Stimulated activated effector memory CD8-positive, alpha-beta T cell treated with anti-CD3 and anti-CD28 coated beads, Interleukin-12 subunit alpha, Interleukin-12 subunit beta, amount 100 ng/mL, for 72 hours (primary cell): Measurements from ENCODE around the gene HSD11B1.

Experiments used
- ATAC-seq: fragments of 150-1000 bp; cut with Tn5 transposase; 2 replicates; pipeline ENCODE4 v1.10.0; 2021
- DNase-seq, 2 donors: peaks; one replicate each; pipeline ENCODE4 v3.0.0; 2021 to 2022; ENCODE audit warnings: low spot score in 2 of 2
- H3K27ac Mint-ChIP-seq: one replicate; pipeline ENCODE4 v1.8.0; 2022; ENCODE audit warnings: mild to moderate bottlenecking, mixed read lengths
- H3K36me3 Mint-ChIP-seq: one replicate; pipeline ENCODE4 v1.8.0; 2022; ENCODE audit warnings: mild to moderate bottlenecking, mixed read lengths
- H3K4me1 Mint-ChIP-seq: one replicate; pipeline ENCODE4 v1.8.0; 2022; ENCODE audit warnings: mixed read lengths
- H3K4me3 Mint-ChIP-seq: one replicate; pipeline ENCODE4 v1.8.0; 2022; ENCODE audit warnings: mild to moderate bottlenecking, mixed read lengths
- H3K9me3 Mint-ChIP-seq: one replicate; pipeline ENCODE4 v1.8.0; 2022; ENCODE audit warnings: mixed read lengths

The HSD11B1 gene

DNA sequence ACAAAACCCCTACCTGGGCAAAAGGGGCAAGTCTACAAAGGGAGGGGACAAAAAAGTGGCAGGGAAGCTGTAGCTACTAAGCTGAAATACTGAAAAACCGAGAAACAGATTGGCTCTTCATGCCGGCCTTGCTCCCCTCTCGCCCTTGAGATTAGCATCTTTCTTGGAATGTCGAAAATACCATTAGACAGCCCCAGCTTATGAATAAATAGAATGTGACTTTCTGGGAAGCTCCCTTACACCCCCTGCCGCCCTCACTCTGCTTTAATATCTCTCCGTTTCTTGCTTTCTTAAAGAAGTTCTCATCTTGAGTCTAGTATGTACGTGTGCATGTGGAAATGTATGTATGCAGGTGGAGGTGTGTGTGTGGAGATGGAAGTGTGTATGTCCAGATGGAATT is 65.3 kb downstream of the HSD11B1 start:
- H3K36me3 Mint-ChIP-seq = no peaks in the 10 kb centered on the region
- no peaks in the 10 kb centered on the region for H3K9me3 Mint-ChIP-seq
- H3K27ac Mint-ChIP-seq = no peak overlapping the region
- no peak overlapping the region for H3K4me3 Mint-ChIP-seq
- no peak for ATAC-seq
- peaks cover 19% of the 10 kb centered on the region for H3K4me1 Mint-ChIP-seq
- no peak for DNase-seq

DNA sequence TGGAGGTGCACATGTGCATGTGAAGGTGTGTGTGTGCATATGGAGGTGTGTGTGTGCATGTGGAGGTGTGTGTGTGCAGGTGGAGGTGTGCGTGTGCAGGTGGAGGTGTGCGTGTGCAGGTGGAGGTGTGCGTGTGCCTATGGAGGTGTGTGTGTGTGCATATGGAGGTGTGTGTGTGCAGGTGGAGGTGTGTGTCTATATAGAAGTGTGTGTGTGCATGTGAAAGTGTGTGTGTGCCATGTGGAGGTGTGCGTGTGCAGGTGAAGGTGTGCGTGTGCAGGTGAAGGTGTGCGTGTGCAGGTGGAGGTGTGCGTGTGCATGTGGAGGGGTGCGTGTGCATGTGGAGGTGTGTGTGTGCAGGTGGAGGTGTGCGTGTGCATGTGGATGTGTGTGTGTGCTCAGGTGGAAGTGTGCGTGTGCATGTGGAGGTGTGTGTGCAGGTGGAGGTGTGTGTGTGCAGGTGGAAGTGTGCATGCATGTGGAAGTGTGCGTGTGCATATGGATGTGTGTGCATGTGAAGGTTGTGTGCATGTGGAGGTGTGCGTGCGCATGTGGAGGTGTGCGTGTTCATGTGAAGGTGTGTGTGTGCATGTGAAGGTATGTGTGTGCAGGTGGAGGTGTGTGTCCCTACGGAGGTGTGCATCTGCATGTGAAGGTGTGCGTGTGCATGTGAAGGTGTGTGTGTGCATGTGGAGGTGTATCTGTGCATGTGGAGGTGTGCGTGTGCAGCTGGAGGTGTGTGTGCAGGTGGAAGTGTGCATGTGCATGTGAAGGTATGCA is 66.2 kb downstream of the HSD11B1 start:
- ATAC-seq (no peak), DNase-seq (no peak)
- H3K27ac Mint-ChIP-seq = no peak overlapping the region
- H3K9me3 Mint-ChIP-seq = no peaks in the 10 kb centered on the region
- H3K4me1 Mint-ChIP-seq = peaks cover 13% of the 10 kb centered on the region
- H3K36me3 Mint-ChIP-seq = no peaks in the 10 kb centered on the region
- no peak overlapping the region for H3K4me3 Mint-ChIP-seq

DNA sequence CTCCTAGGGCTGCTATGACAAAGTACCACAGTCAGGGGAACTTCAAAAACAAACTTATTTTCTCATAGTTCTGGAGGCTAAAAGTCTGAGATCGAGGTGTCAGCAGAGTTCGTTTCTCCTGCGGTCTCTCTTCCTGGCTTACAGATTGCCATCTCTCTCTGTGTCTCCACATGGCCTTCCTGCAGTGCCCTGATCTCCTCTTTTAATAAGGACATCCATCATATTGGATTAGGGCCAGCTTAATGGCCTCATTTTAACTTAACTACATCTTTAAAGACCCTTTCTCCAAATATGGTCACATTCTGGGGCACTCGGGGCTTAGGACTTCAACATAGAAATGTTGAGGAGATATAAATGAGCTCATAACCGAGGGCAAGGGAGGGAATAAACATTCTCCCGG is 67.5 kb downstream of the HSD11B1 start:
- Mint-ChIP-seq H3K27ac (no peak overlapping the region), H3K4me1 (no peaks in the 10 kb centered on the region), H3K36me3 (no peaks in the 10 kb centered on the region), H3K4me3 (no peak overlapping the region), H3K9me3 (no peaks in the 10 kb centered on the region)
- ATAC-seq = no peak
- DNase-seq = no peak

DNA sequence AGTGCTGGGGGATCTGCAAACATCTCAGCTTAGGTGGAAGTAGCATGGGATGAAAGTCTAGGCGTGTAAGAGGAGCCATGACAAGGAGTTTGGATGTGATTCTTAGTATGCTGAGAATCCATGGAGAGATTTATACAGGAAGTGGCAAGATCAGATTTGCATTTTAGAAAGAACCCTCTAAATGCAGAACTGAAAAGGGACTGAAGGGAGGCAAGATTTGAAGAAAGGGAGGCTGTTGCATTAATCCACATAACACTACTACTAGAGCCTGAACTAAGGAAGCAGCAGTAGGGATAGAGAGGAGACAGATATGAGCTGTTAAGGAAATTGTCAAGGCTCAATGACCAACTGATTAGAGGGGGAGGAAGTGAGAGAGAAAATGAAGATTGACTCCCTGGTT is 69.9 kb downstream of the HSD11B1 start:
- Mint-ChIP-seq H3K4me3 (no peak overlapping the region), H3K9me3 (no peaks in the 10 kb centered on the region), H3K4me1 (peaks cover 3% of the 10 kb centered on the region), H3K36me3 (no peaks in the 10 kb centered on the region), H3K27ac (no peak overlapping the region)
- DNase-seq (no peak), ATAC-seq (no peak)

DNA sequence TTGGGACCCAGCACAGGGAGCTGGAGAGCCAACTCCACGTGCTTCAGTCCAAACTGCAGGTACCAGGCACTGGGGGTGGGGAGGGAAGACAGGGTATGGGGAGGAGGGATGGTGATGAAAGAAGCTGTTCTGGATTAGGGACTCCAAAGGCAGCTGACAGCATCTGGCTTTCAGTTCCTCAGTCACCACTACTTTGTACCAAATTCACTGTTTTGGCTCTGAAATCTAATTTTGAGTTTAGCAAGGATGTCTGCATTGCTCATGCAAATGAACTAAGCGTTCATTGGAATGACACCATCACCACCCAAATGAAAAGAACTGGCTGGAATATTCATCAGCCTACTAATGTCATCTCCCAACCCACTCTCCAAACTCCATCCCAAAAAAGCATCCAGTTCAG is 71.0 kb downstream of the HSD11B1 start:
- ATAC-seq (no peak), DNase-seq (no peak)
- Mint-ChIP-seq H3K27ac (no peak overlapping the region), H3K4me1 (peaks cover 5% of the 10 kb centered on the region), H3K4me3 (no peak overlapping the region), H3K9me3 (no peaks in the 10 kb centered on the region), H3K36me3 (no peaks in the 10 kb centered on the region)

DNA sequence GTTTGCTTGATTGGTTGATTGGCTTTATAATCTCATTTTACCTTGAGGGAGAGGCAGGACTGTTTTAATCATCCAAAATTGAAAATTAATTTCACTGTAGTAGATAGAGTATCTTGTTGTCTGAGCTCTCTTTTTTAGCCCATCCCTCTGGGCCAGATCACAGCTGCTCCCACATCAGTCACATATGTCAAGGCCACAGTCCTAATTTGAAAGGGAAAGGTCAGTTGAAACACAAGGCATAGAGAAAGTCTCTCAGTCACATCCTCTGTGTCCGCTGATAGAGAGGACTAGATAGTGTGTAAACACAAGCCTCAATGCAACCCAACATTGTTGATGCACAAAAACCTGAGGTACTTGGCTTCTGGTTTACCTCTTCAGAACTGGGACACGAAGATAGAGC is 72.9 kb downstream of the HSD11B1 start:
- Mint-ChIP-seq H3K4me1 (peaks cover 10% of the 10 kb centered on the region), H3K27ac (peak overlapping the region; percentile 69), H3K9me3 (no peaks in the 10 kb centered on the region), H3K36me3 (no peaks in the 10 kb centered on the region), H3K4me3 (no peak overlapping the region)
- no peak for DNase-seq
- no peak for ATAC-seq

DNA sequence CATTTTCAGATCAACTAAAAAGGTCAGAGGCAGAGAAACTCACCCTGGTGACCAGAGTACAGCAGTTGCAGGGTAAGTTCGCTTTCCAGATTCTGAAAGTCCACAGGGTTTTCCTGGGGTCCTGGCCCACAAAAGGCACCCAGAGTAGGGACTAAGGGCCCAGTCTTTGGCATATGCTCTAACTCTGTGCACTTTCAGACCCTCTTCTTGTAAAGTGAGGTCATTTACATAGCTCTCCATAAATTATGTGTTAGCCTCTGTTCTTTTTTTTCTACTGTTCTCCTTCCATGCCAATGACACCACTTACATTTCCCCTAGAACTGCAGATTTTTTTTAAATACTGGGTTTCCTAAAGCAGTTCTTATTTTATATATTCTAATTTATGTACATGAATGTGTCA is 73.5 kb downstream of the HSD11B1 start:
- no peaks in the 10 kb centered on the region for H3K9me3 Mint-ChIP-seq
- no peak for DNase-seq
- peaks cover 14% of the 10 kb centered on the region for H3K4me1 Mint-ChIP-seq
- peaks cover 1% of the 10 kb centered on the region for H3K36me3 Mint-ChIP-seq
- ATAC-seq = no peak
- no peak overlapping the region for H3K4me3 Mint-ChIP-seq
- peak overlapping the region; percentile 69 for H3K27ac Mint-ChIP-seq

DNA sequence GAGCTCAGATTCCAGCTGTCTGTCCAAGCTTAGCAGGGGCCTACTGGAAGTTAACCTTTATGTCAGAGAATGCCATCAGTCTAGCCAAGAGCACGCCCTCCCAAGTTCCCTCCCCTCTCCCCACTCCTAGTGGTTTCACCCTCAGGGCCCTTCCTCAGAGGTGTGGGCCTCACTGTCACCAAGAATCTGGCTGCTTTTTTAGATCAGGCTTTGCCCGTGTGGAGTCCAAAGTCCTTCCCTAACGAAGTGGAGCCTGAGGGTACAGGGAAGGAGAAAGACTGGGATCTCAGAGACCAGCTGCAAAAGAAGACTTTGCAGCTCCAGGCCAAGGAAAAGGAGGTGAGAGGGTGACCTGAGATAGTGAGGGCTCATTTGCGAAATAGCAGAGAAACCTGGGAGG is 75.6 kb downstream of the HSD11B1 start:
- H3K36me3 Mint-ChIP-seq = peaks cover 23% of the 10 kb centered on the region
- peaks cover 33% of the 10 kb centered on the region for H3K4me1 Mint-ChIP-seq
- peak overlapping the region; percentile 7 for H3K27ac Mint-ChIP-seq
- no peak for DNase-seq
- H3K4me3 Mint-ChIP-seq = no peak overlapping the region
- no peak for ATAC-seq
- no peaks in the 10 kb centered on the region for H3K9me3 Mint-ChIP-seq

DNA sequence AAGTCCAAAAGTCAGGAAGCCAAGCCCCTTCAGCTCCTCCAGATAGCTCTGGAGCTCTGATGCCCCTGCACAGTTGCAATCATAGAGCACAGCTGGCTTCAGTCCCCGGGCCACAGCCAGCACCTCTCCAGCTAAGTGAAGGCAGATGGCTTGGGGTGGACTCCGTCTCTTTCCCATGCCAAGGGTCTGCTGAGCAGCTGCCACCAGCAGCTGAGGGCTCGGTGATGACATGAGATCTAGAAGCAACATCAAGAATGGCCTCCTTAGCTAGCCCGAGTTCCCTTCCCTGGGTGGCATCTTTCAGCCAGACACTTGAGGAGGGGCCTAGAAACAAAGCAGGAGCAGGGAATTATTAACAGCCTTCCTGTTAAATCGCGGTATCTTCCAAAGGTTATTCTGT is 78.7 kb downstream of the HSD11B1 start:
- peak overlapping the region; percentile 87 for H3K4me3 Mint-ChIP-seq
- H3K4me1 Mint-ChIP-seq = peaks cover 33% of the 10 kb centered on the region
- ATAC-seq = no peak
- H3K27ac Mint-ChIP-seq = peak overlapping the region; percentile 97
- no peaks in the 10 kb centered on the region for H3K9me3 Mint-ChIP-seq
- no peak for DNase-seq
- H3K36me3 Mint-ChIP-seq = peaks cover 24% of the 10 kb centered on the region
